Activated CD4-positive, CD25-positive, alpha-beta regulatory T cell treated with anti-CD3 and anti-CD28 coated beads, Interleukin-2, amount 50 U/mL, for 24 hours (primary cell): ENCODE measurements around the gene SPINK4.

Source experiments
- ATAC-seq, 2 donors: fragments of 150-1000 bp; cut with Tn5 transposase; one replicate each; pipeline ENCODE4 v1.10.0; 2021; ENCODE audit warnings: mild to moderate bottlenecking in 1 of 2, moderate library complexity in 1 of 2

The SPINK4 gene

GRCh38 chr9:33229359-33230114 is 10.4 kb upstream of the SPINK4 start:
- no peak for ATAC-seq

DNA sequence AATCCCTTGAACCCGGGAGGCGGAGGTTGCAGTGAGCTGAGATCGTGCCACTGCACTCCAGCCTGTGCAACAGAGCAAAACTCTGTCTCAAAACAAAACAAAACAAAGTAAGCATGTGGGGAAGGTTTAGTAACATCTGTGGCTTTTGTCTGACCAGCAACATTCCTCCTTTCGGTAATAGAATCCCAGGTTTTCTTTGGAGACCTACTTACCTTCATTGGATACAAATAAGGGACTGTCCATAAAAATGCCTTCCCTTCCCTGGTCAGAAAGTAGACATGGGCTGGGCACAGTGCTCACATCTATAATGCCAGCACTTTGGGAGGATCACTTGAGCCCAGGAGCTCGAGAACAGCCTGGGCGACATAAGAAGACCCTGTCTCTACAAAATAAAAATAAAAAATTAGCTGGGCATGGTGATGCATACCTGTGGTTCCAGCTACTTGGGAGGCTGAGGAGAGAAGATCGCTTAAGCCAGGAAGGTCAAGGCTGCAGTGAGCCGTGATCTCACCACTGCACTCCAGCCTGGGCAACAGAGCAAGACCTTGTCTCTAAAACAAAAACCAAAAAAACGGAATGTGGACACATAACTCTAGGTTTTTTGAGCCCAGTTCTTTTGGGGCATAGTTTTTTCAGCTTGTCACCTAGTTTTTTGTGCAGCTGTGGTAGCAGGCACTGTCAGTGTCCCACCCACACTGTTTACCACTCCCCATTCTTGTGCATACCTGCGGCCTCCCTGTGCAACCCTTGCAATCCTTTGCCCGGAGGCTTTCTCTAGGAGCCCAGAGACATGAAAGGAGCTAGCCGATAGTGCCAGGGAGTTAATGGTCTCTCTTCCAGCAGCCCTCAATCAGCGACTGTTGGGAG is 9.0 kb upstream of the SPINK4 start:
- ATAC-seq, result no peak

DNA sequence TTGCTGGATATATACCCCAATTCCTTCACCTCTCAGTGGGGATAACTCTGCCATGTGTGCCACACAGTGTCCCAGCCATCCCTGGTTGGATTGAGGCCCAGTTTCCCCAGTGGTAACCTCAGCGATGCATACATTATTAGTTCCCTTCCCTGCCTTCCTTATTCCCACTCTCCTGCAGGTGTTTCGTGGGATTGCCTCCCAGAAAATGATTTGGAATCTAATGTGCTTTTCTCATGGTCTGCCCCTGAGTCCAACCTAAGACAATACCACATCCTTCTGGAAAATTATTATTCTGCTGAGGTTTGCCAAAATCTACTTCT is 8.4 kb upstream of the SPINK4 start:
- no peak for ATAC-seq

DNA sequence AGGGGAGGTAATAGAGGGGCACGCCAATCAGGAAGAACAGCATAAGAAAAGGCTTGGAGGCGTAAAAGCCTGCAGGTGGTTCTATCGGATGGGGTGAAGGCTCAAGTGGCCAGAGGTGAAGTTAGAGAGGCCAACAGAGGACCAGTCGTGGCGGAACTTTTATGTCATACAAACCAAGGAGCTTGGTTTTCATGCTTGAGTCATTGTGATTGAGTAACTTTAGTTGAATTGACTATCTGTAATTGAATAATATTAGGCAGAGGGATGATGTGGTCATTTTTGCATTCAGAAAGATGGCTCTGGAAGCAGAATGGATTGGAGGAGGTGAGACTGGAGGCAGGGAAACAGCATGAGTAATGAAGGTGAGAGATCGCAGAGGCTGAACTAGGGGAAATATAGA is 7.2 kb upstream of the SPINK4 start:
- no peak for ATAC-seq

DNA sequence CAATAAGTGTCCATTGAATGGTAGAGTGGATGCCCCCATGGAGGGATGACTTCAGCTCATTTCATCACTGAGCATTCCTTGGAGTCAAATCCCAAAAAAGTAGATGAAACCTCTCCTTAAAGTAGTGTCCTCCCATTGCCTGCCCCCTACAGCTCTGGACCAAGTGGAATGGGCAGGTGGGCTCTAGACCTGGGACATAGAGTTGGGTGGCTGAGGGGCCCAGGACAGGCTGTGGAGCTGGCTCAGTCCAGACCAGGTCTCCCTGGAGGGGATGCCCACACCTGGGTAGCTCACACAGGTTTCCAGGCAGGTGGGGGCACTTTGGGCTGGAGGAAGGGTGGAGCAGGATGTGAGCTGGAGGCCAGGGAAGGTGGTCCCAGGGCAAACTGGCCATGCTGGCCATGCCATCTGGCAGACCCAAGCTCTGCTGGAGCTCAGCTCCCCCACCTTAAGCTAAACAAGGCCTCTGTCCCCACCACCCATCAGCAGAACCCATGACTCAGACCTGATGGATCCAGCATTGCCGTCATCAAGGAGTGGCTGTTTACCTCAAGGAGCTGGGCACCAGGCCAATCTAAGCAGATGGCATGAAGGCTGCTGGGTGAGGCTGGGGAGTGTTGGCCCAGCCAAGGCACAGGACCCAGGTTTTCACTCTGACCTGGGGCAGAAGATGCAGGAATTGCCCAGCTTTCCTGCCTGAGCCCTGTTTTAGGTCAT is 6.2 kb upstream of the SPINK4 start:
- no peak for ATAC-seq

DNA sequence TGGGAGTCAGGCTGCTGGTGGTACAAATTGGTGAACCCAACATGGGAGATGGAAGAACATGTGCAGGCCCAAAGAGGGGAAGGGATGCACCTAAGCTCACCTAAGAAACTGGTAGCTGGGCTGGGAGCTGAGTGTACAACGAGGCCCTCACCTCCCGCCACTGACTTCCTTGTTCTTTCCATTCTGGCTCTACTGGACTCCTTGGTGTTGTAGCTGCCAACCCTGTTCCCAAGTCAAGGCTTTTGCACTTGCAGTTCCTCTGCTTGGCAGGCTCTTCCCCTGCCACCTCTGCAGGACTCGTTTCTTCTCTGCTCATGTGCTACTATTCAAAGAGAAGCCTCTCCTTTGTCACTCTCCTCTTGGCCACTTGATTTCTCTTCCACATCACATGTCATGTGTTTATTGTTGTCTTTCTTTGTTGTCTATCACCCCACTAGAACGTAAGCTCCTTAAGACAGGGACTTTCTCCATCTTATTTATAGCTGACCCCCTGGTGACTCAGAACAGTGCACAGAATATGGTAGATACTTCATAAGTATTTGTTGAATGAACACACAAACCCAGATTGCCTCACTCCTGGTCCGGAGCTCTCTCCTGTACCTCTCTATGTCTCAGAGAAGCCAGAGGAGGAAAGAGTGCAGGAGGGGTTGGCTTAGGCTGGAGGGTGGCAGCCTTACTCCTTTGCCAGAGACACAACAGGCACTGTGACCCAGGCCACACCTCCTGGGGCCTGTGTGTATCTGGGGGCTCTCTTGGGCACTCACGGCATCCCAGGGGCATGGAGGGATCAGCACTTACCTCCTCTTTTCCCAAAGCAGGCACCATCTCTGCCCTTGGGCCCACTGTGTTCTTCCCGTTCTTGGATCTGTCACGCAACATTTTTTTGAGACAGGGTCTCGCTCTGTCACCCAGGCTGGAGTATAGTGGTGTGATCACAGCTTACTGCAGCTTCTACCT is 5.2 kb upstream of the SPINK4 start:
- ATAC-seq, result no peak

DNA sequence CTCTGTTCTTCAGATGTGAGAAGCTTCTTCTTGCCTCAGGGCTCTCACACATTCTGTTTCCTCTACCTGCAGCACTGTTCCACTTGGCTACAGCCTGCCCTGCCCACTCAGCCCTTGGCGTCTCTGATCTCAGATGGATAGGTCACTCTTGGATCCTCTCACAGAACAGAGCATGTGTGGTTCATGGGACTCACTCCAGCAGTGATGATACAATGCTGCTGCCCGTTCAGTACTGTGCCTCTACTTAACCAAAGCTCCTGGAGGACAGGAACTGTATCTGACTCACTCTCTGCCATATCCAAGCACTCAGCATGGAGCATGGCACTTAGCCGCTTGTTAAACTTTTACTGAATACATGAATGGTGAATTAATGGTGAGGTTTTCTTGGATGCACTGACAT is 3.4 kb upstream of the SPINK4 start:
- no peak for ATAC-seq

DNA sequence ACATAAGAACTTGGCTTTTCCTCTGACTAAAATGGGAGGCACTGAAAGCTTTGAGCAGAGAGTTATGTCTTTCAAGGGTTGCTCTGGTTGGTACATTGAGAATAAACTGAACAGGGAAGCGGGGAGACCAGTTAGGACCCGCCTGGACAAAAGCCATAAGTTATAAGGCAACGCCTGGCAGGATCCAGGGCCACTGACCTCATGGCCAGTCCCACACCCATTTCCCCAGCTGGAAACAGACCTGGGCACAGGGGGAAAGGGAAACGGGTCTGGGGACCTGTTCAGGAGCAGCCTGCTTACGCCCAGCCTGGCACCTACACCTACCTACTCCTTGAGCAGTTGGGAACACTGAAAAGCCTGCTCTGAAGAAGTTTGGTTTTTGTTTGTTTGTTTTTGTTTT is 1.3 kb downstream of the SPINK4 start:
- no peak for ATAC-seq

DNA sequence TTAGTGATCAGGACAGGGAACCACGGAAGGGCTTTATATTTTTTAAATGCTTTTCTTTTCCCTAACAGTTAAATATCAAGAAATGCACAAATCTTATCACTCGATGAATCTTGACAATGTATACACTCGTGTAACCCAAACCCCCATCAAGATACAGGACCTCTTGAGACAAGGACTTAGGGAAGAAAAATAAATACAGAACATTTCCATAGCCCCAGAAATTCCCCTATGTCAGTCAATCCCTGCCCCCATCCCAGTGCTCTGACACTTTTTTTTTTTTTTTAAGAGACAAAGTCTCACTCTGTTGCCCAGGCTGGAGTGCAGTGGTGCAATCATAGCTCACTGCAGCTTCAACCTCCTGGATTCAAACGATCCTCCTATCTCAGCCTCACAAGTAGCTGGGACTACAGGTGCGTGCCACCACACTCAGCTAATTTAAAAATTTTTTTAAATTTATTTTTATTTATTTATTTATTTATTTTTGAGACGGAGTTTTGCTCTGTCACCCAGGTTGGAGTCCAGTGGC is 2.7 kb downstream of the SPINK4 start:
- no peak for ATAC-seq

DNA sequence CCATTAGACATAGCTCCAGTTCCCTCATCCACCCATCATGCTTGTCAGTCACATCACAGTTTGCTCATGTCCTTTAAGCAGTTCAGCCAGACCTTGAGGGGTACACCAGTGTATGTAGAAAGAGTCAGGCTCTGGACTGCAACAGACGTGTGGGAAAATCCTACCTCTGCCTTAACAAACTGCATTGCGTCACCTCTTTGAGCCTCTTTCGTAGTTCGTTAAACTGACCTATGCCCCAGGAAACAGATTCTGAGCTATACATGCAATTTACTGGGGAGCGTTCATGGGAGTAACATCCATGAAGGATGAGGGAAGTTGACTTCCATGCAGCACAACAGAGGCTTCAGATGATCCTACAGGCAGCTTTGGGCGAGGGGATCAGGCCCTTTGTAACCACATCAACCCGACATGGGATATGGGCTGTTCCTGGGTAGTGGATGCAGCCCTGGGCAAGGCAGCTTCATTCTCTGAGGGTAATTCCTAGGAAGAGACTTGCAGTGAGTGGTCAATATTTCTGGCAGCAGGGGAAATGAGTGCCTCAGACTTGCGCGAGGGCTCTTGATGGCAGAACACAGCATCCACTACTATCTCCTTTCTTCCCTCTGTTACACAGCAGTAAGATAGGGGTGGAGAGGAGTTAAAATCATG is 4.3 kb downstream of the SPINK4 start:
- ATAC-seq, result no peak

DNA sequence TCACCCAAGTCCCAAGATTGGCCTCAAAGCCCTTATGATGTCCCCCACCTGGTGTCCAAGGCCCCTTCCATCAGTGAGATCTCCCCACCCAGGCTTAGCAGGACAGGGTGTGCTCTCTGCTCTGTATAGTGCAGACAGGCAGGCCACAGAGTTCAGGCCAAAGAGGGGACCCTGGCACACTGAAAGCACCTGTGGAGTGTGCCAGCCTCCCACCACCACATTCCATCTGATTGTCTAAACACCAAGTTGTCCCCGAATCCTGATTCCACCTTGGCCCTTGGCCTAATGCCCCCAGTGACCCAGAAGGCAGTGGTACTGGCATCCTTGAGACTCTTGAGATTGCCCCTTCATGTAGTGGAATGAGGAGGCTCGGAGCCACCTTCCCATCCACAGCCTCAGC is 5.4 kb downstream of the SPINK4 start:
- ATAC-seq, result no peak

DNA sequence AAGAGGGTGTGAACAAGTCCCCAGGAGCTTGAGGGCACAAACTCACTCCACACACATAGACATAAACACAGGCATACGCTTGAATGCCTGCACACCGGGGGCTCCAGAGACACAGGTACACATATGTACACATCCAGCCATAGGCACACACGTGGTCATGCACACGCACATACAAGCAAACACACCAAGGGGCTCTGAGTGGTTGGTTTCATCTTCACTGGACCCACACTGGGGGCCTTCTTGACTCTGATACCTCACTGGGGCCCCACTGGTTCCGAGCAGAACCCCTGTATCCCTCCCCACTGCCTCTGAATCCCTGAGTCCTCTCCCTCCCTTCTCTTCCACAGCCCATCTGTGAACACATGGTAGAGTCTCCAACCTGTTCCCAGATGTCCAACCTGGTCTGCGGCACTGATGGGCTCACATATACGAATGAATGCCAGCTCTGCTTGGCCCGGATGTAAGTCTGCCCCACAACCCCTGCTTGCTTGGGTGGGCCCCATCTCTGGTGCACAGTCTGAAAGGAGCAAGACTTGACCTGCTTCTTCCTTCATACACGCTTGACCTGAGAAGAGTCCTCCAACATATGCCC is 6.4 kb downstream of the SPINK4 start:
- ATAC-seq, result no peak

DNA sequence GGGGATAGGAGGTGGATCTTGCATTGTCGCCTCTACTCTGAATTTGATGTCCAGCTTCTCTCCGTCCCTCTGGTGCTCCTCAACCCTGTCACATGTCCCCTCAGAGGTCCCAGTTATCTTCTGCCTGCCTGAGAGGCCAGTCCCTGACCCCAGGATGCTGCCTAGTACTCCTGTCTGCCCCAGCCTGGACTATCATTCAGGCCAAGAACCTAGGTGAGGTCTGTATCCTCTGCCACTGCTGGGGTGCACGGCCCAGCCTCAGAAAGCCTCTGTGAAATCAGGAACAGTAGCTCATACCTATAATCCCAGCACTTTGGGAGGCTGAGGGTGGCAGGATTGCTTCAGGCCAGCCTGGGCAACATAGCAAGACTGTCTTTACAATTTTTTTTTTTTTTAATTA is 8.6 kb downstream of the SPINK4 start:
- ATAC-seq, result no peak

DNA sequence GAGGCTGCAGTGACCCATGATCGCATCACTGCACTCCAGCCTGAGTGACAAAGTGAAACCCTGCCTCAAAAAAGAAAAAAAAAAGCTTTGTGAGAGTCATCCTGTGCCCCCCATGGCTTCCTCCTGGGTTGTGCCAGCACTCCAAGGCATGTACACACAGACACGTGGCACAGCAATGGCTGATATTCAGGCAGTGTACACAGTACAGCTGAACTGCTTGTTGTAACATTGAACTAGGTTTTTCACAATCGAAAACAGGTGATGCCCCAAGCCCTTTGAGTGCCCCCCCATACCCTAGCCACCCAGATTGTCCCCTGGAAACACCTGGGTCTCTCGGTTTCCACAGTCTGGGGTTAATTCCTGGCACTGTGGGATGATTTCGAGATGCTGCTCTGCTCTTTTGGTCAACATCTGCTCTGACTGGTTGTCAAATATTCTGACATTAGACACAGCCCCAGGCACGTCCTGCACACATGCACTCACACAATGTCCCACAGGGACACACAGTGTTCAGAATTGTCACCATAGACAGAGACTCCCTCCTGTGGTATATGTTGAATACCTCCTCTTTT is 9.2 kb downstream of the SPINK4 start:
- peak in 1 of 2 donors; percentile 16 for ATAC-seq

DNA sequence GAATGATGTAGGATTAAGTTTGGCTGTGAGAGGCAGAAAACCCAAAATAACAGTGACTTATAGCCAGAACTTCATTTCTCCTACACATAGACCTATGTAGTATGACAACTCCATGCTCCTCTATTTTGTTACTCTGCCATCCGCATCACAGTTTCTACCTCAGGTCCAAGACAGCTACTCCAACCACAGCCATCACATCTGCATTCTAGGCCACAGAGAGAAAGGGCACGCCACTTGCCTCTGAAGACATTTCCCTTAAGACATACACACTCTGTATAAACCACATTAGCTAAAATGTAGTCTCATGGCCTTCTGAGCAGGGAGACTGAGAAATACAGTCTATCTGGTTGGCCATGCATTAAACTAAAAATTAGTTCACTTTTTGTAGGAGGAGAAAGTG is 10.0 kb downstream of the SPINK4 start:
- no peak for ATAC-seq

DNA sequence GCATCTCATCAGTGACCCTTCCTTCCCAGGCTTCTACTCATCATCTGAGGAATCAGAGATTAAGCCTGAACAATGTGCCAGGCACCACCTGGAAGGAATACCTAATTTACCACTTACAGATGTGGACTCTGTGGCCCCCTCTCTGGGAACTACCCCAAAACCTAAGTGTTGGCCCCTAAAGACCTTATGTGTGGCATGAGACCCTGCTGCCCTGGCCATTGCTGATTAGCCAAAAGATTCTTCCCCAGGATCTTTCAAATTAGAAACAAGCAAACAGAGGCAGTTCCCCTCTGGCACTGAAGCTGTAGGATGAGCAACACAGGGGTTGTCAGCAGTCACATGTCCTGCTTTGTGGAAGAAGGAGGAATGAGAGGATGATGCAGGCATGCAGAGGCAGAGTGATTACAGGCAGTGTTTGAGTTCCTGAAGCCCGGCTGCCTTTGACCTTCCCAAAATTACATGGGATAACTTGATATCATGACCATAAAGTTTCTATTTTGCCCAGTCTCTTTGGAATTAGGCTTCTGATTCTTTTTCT is 10.6 kb downstream of the SPINK4 start:
- no peak for ATAC-seq

DNA sequence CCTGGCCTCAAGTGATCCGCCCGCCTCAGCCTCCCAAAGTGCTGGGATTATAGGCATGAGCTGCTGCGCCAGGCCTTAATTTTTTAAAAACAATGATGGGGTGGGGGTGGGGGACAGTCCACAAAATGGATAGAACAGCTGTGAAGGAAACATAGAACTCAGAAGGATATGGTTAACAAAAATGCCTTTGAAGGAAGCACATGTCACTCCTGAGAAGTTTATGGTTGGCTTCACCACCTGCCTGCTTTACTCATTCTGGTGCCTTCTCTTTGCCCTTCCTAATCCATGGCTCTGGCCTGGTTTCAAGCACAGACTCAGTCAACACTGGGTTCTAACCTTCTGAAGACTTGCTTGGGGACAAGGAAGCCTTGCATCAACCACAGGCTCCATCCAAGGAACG is 14.2 kb downstream of the SPINK4 start:
- ATAC-seq, result no peak

- no peak for ATAC-seq
These were observed 15.0 kb downstream of the SPINK4 start for GRCh38 chr9:33255014-33255413.

GRCh38 chr9:33255471-33255870 is 15.5 kb downstream of the SPINK4 start:
- no peak for ATAC-seq

GRCh38 chr9:33256236-33256635 is 16.3 kb downstream of the SPINK4 start:
- no peak for ATAC-seq

- no peak for ATAC-seq
These were observed 17.3 kb downstream of the SPINK4 start for GRCh38 chr9:33257276-33257675.
